Measurements from ENCODE around the gene OGFOD1.

OGFOD1 gene

DNA sequence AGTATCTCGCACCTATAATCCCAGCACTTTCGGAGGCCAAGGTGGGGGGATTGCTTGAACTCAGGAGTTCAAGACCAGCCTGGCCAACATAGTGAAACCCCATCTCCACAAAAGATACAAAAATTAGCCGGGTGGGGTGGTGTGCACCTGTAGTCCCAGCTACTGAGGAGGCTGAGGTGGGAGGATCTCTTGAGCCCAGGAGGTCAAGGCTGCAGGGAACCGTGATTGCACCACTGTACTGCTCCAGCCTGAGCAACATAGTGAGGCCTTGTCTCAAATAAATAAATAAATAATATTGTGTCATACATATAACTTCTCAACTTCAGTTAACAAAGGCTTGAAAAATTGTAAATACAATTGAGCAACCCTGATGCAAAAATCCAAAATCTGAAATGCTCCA is 34.2 kb upstream of the OGFOD1 start:
- Histone ChIP-seq H3K9me2 (replicated peaks; ENCODE audit: low read depth, low read length) (no peaks in the 10 kb centered on the region), H3K4me2 (ENCODE audit: low read depth, low read length, poor library complexity, severe bottlenecking) (peak overlapping the region; percentile 18), H3K4me3 (ENCODE audit: low read length, poor library complexity, severe bottlenecking) (no peak overlapping the region), H4K20me1 (ENCODE audit: insufficient read depth, low read length, poor library complexity, severe bottlenecking) (peaks cover 36% of the 10 kb centered on the region), H3K27me3 (ENCODE audit: insufficient read depth, low read length, poor library complexity, severe bottlenecking) (no peaks in the 10 kb centered on the region), H3K36me3 (ENCODE audit: insufficient read depth, low read length) (peaks cover 10% of the 10 kb centered on the region; the same call in 1 of the 2 replicates), H3K9ac (ENCODE audit: low read depth, low read length, poor library complexity, severe bottlenecking) (no peak overlapping the region), H2AFZ (ENCODE audit: low read length) (no peak overlapping the region), H3K79me2 (ENCODE audit: insufficient read depth, low read length) (peaks cover 59% of the 10 kb centered on the region), H3K9me3 (ENCODE audit: insufficient read depth, low read depth, low read length) (no peaks in the 10 kb centered on the region), H3F3A (ENCODE audit: low read depth) (no peaks in the 10 kb centered on the region), H3K4me1 (ENCODE audit: insufficient read depth, low read length, poor library complexity, severe bottlenecking) (peaks cover 28% of the 10 kb centered on the region)
- no peak for TF ChIP-seq EZH2phosphoT487 (IDR thresholded peaks at IDR 0.05; ENCODE audit: borderline replicate concordance)
- TF ChIP-seq, protein P1, sequence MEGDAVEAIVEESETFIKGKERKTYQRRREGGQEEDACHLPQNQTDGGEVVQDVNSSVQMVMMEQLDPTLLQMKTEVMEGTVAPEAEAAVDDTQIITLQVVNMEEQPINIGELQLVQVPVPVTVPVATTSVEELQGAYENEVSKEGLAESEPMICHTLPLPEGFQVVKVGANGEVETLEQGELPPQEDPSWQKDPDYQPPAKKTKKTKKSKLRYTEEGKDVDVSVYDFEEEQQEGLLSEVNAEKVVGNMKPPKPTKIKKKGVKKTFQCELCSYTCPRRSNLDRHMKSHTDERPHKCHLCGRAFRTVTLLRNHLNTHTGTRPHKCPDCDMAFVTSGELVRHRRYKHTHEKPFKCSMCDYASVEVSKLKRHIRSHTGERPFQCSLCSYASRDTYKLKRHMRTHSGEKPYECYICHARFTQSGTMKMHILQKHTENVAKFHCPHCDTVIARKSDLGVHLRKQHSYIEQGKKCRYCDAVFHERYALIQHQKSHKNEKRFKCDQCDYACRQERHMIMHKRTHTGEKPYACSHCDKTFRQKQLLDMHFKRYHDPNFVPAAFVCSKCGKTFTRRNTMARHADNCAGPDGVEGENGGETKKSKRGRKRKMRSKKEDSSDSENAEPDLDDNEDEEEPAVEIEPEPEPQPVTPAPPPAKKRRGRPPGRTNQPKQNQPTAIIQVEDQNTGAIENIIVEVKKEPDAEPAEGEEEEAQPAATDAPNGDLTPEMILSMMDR (conservative IDR thresholded peaks at IDR 0.05; ENCODE audit: low read length), result no peak

DNA sequence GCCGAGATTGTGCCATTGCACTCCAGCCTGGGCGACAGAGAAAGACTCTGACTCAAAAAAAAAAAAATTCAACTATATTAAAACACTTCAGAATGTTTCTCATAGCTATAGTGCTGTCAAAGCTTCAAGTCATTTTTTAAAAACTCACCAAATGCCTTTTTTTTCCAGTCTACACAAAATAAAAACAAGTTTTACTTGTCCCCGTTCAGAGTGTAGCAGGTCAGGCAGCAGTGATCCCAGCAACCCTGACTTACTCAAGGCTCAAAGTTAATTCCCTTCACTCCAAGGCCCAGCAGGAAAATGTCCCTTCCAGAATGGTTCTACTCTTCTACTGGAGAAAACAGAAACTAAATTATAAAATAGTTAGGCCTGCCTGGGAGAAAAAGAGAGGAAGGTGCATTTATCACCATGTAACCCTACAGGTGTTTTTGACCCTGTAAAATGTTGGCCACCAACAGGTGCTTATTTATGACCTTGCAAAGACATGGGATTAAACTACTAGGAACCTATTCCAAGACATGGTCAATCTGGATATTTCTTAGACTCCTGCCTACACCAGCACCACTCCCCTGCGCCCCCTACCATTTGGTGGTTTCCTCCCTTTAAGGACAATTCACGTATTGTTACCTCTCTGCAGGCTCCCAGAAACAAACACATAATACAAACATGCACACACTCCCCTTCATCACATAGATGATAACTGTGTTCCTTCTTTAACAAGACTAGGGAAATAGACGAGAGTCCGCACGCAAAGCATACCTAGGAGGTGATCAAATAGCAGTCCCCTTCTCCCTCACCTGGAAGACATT is 31.4 kb upstream of the OGFOD1 start:
- no peak overlapping the region for H3K4me3 ChIP-seq (ENCODE audit: low read length, poor library complexity, severe bottlenecking)
- H3K36me3 ChIP-seq (ENCODE audit: insufficient read depth, low read length), result no peaks in the 10 kb centered on the region
- peaks cover 47% of the 10 kb centered on the region for H3K4me1 ChIP-seq (ENCODE audit: insufficient read depth, low read length, poor library complexity, severe bottlenecking)
- H4K20me1 ChIP-seq (ENCODE audit: insufficient read depth, low read length, poor library complexity, severe bottlenecking), result peaks cover 55% of the 10 kb centered on the region
- H3K9ac ChIP-seq (ENCODE audit: low read depth, low read length, poor library complexity, severe bottlenecking), result no peak overlapping the region
- H3K79me2 ChIP-seq (ENCODE audit: insufficient read depth, low read length), result peaks cover 79% of the 10 kb centered on the region
- H3K4me2 ChIP-seq (ENCODE audit: low read depth, low read length, poor library complexity, severe bottlenecking), result peak overlapping the region; percentile 86
- no peaks in the 10 kb centered on the region for H3K9me2 ChIP-seq (replicated peaks; ENCODE audit: low read depth, low read length)
- H3F3A ChIP-seq (ENCODE audit: low read depth), result no peaks in the 10 kb centered on the region
- H3K9me3 ChIP-seq (ENCODE audit: insufficient read depth, low read depth, low read length), result no peaks in the 10 kb centered on the region
- no peaks in the 10 kb centered on the region for H3K27me3 ChIP-seq (ENCODE audit: insufficient read depth, low read length, poor library complexity, severe bottlenecking)
- no peak overlapping the region for H2AFZ ChIP-seq (ENCODE audit: low read length)
- TF ChIP-seq, protein P1 (conservative IDR thresholded peaks at IDR 0.05; ENCODE audit: low read length), result no peak
- TF ChIP-seq EZH2phosphoT487 (IDR thresholded peaks at IDR 0.05; ENCODE audit: borderline replicate concordance), result no peak

DNA sequence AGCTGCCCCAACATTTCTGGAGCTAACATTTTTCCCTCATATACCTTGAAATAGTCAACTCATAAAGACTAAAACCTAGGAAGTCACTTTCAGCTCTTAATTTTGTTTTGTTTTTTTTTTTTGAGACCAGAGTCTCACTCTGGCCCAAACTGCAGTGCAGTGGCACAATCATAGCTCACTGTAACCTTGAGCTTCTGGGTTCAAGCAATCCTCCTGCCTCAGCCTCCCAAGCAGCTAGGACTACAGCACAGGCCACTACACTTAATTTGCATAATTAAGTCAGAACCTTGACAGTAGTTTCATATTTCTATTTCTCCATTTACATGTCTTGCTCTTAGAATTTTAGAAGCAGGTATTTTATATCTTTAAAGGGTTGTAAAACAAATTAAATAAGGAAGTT is 30.7 kb upstream of the OGFOD1 start:
- no peak for TF ChIP-seq EZH2phosphoT487 (IDR thresholded peaks at IDR 0.05; ENCODE audit: borderline replicate concordance)
- TF ChIP-seq, protein P1 (conservative IDR thresholded peaks at IDR 0.05; ENCODE audit: low read length), result no peak
- Histone ChIP-seq H3K36me3 (ENCODE audit: insufficient read depth, low read length) (no peaks in the 10 kb centered on the region), H3K9ac (ENCODE audit: low read depth, low read length, poor library complexity, severe bottlenecking) (peak overlapping the region; percentile 14), H3F3A (ENCODE audit: low read depth) (no peaks in the 10 kb centered on the region), H3K9me3 (ENCODE audit: insufficient read depth, low read depth, low read length) (no peaks in the 10 kb centered on the region), H3K4me2 (ENCODE audit: low read depth, low read length, poor library complexity, severe bottlenecking) (peak overlapping the region; percentile 86), H3K79me2 (ENCODE audit: insufficient read depth, low read length) (peaks cover 73% of the 10 kb centered on the region), H4K20me1 (ENCODE audit: insufficient read depth, low read length, poor library complexity, severe bottlenecking) (peaks cover 54% of the 10 kb centered on the region), H3K4me1 (ENCODE audit: insufficient read depth, low read length, poor library complexity, severe bottlenecking) (peaks cover 45% of the 10 kb centered on the region), H3K9me2 (replicated peaks; ENCODE audit: low read depth, low read length) (no peaks in the 10 kb centered on the region), H3K4me3 (ENCODE audit: low read length, poor library complexity, severe bottlenecking) (no peak overlapping the region), H3K27me3 (ENCODE audit: insufficient read depth, low read length, poor library complexity, severe bottlenecking) (no peaks in the 10 kb centered on the region), H2AFZ (ENCODE audit: low read length) (no peak overlapping the region)

Measured in Loucy (cell line).